Measurements from ENCODE around the gene EPPIN.
"Not testable (repeated sequence)": the region's sequence is repeated elsewhere in the genome, so short reads cannot be mapped to it uniquely, and the experiment has no call there.

The EPPIN gene

GRCh38 chr20:45547206-45547770, at the start of gene EPPIN:
Gene EPPIN, minus strand, starts transcription at chr20:45547401. Its CDS starts 44 bp downstream, at chr20:45547357.
- no peak for DNase-seq (ENCODE audit: low spot score)

GRCh38 chr20:45595235-45595634, 48.0 kb upstream of the EPPIN start:
- DNase-seq (ENCODE audit: low spot score), result no peak

- no peak for DNase-seq (ENCODE audit: low spot score)
Measured at GRCh38 chr20:45593498-45593897, 46.3 kb upstream of the EPPIN start.

- DNase-seq (ENCODE audit: low spot score), result peak; percentile 0
Measured at GRCh38 chr20:45592574-45593189, 45.5 kb upstream of the EPPIN start.

- DNase-seq (ENCODE audit: low spot score), result no peak
Measured at GRCh38 chr20:45589725-45590124, 42.5 kb upstream of the EPPIN start.

- no peak for DNase-seq (ENCODE audit: low spot score)
Measured at GRCh38 chr20:45588800-45589199, 41.6 kb upstream of the EPPIN start.

- not testable (repeated sequence) for DNase-seq (ENCODE audit: low spot score)
Measured at GRCh38 chr20:45585986-45586385, 38.8 kb upstream of the EPPIN start.

GRCh38 chr20:45584294-45584693, 37.1 kb upstream of the EPPIN start:
- not testable (repeated sequence) for DNase-seq (ENCODE audit: low spot score)

GRCh38 chr20:45583502-45583901, 36.3 kb upstream of the EPPIN start:
- no peak for DNase-seq (ENCODE audit: low spot score)

- no peak for DNase-seq (ENCODE audit: low spot score)
Measured at GRCh38 chr20:45581702-45582101, 34.5 kb upstream of the EPPIN start.

GRCh38 chr20:45579184-45579583, 32.0 kb upstream of the EPPIN start, which contains the start of gene WFDC8:
Gene WFDC8, minus strand, starts transcription at chr20:45579284. Its CDS starts 37 bp downstream, at chr20:45579247.
- no peak for DNase-seq (ENCODE audit: low spot score)

- DNase-seq (ENCODE audit: low spot score), result no peak
Measured at GRCh38 chr20:45578231-45578630, 31.0 kb upstream of the EPPIN start.

- no peak for DNase-seq (ENCODE audit: low spot score)
Measured at GRCh38 chr20:45576995-45577394, 29.8 kb upstream of the EPPIN start.

- DNase-seq (ENCODE audit: low spot score), result no peak
Measured at GRCh38 chr20:45575931-45576330, 28.7 kb upstream of the EPPIN start.

- DNase-seq (ENCODE audit: low spot score), result not testable (repeated sequence)
Measured at GRCh38 chr20:45569650-45570049, 22.4 kb upstream of the EPPIN start.

GRCh38 chr20:45564760-45565276, 17.6 kb upstream of the EPPIN start:
- DNase-seq (ENCODE audit: low spot score), result no peak

- DNase-seq (ENCODE audit: low spot score), result no peak
Measured at GRCh38 chr20:45555198-45555597, 8.0 kb upstream of the EPPIN start.

- no peak for DNase-seq (ENCODE audit: low spot score)
Measured at GRCh38 chr20:45552456-45552855, 5.3 kb upstream of the EPPIN start.

GRCh38 chr20:45550765-45551164, 3.6 kb upstream of the EPPIN start:
- DNase-seq (ENCODE audit: low spot score), result no peak

GRCh38 chr20:45548410-45548809, 1.2 kb upstream of the EPPIN start:
- no peak for DNase-seq (ENCODE audit: low spot score)

- DNase-seq (ENCODE audit: low spot score), result no peak
Measured at GRCh38 chr20:45545754-45546453, 1.3 kb downstream of the EPPIN start.

GRCh38 chr20:45545351-45545750, 1.9 kb downstream of the EPPIN start:
- no peak for DNase-seq (ENCODE audit: low spot score)

GRCh38 chr20:45539382-45539781, 7.8 kb downstream of the EPPIN start, which contains the start of gene WFDC6:
Gene WFDC6, minus strand, starts transcription at chr20:45539482. Its CDS starts 75 bp downstream, at chr20:45539407.
- DNase-seq (ENCODE audit: low spot score), result no peak
